SK-N-SH treated with all-trans-retinoic acid at 6 μM for 48 hours (cell line): ENCODE results near the gene UROC1.

Experiments used
- ATAC-seq: fragments of 200-7000 bp; cut with Tn5 transposase; 3 replicates; pipeline ENCODE4 v1.9.1; 2020; ENCODE audit warnings: mild to moderate bottlenecking, moderate library complexity
- BACH2 ChIP-seq: fragments of 250-450 bp; sonication (Bioruptor Pico); IDR thresholded peaks from 2 replicates; pipeline ENCODE4 v1.9.0; 2021; ENCODE audit warnings: mild to moderate bottlenecking, borderline replicate concordance
- CSDC2 ChIP-seq: fragments of 250-450 bp; sonication (Bioruptor Pico); IDR thresholded peaks from 2 replicates; pipeline ENCODE4 v1.5.0; 2020; ENCODE audit warnings: mild to moderate bottlenecking, moderate library complexity
- CSRNP3 ChIP-seq: fragments of 250-450 bp; sonication (Bioruptor Pico); IDR thresholded peaks from 2 replicates; pipeline ENCODE4 v1.5.1; 2021; ENCODE audit warnings: mild to moderate bottlenecking, moderate library complexity
- ESRRG ChIP-seq: fragments of 250-450 bp; sonication (Bioruptor Pico); IDR thresholded peaks from 2 replicates; pipeline ENCODE4 v1.6.1; 2021; ENCODE audit warnings: mild to moderate bottlenecking
- GLIS3 ChIP-seq: fragments of 250-450 bp; sonication (Bioruptor Pico); IDR thresholded peaks from 2 replicates; pipeline ENCODE4 v1.5.0; 2020; ENCODE audit warnings: mild to moderate bottlenecking, moderate library complexity
- ISL1 ChIP-seq: fragments of 250-450 bp; sonication (Bioruptor Pico); IDR thresholded peaks from 2 replicates; pipeline ENCODE4 v2.1.2; 2022; ENCODE audit warnings: mild to moderate bottlenecking, moderate library complexity
- OSR1 ChIP-seq: fragments of 250-450 bp; sonication (Bioruptor Pico); IDR thresholded peaks from 2 replicates; pipeline ENCODE4 v1.8.0; 2022; ENCODE audit warnings: moderate library complexity, mild to moderate bottlenecking, inconsistent platforms
- PATZ1 ChIP-seq: fragments of 250-450 bp; sonication (Bioruptor Pico); IDR thresholded peaks from 2 replicates; pipeline ENCODE4 v1.8.0; 2020; ENCODE audit warnings: mild to moderate bottlenecking, moderate library complexity, borderline replicate concordance
- PPARA ChIP-seq: fragments of 250-450 bp; sonication (Bioruptor Pico); IDR thresholded peaks from 2 replicates; pipeline ENCODE4 v1.5.0; 2020; ENCODE audit warnings: mild to moderate bottlenecking, borderline replicate concordance
- RARB ChIP-seq: fragments of 250-450 bp; sonication (Bioruptor Pico); IDR thresholded peaks from 2 replicates; pipeline ENCODE4 v1.8.0; 2021; ENCODE audit warnings: mild to moderate bottlenecking, moderate library complexity
- SNAI2 ChIP-seq: fragments of 250-450 bp; sonication (Bioruptor Pico); IDR thresholded peaks from 2 replicates; pipeline ENCODE4 v1.5.0; 2020; ENCODE audit warnings: mild to moderate bottlenecking, moderate library complexity
- TOX ChIP-seq: fragments of 250-450 bp; sonication (Bioruptor Pico); IDR thresholded peaks from 2 replicates; pipeline ENCODE4 v1.8.0; 2021; ENCODE audit warnings: mild to moderate bottlenecking, moderate library complexity, borderline replicate concordance
- TSHZ2 ChIP-seq: fragments of 250-450 bp; sonication (Bioruptor Pico); IDR thresholded peaks from 2 replicates; pipeline ENCODE4 v1.5.0; 2020; ENCODE audit warnings: mild to moderate bottlenecking, moderate library complexity
- ZC3H10 ChIP-seq: fragments of 250-450 bp; sonication (Bioruptor Pico); IDR thresholded peaks from 2 replicates; pipeline ENCODE4 v1.5.1; 2021; ENCODE audit warnings: mild to moderate bottlenecking, moderate library complexity
- ZFP3 ChIP-seq: fragments of 250-450 bp; sonication (Bioruptor Pico); IDR thresholded peaks from 2 replicates; pipeline ENCODE4 v1.5.0; 2020; ENCODE audit warnings: mild to moderate bottlenecking, moderate library complexity
- ZFP30 ChIP-seq: fragments of 450-650 bp; formaldehyde crosslinking; IDR thresholded peaks from 2 replicates; pipeline ENCODE4 v1.5.0; 2022; ENCODE audit warnings: mild to moderate bottlenecking, moderate library complexity
- ZNF565 ChIP-seq: fragments of 450-650 bp; formaldehyde crosslinking; conservative IDR thresholded peaks from 2 replicates; pipeline ENCODE4 v1.5.0; 2020; ENCODE audit warnings: low read depth, mild to moderate bottlenecking, moderate library complexity
- ZNF8 ChIP-seq: fragments of 450-650 bp; formaldehyde crosslinking; IDR thresholded peaks from 2 replicates; pipeline ENCODE4 v1.5.0; 2020; ENCODE audit warnings: mild to moderate bottlenecking, moderate library complexity
- TF ChIP-seq, protein P1 (sequence below): fragments of 250-450 bp; sonication (Bioruptor Pico); IDR thresholded peaks from 2 replicates; pipeline ENCODE4 v1.8.0; 2021; ENCODE audit warnings: low read depth, mild to moderate bottlenecking, moderate library complexity, borderline replicate concordance
- TF ChIP-seq, protein P2 (sequence below): fragments of 250-450 bp; sonication (Bioruptor Pico); IDR thresholded peaks from 2 replicates; pipeline ENCODE4 v1.5.1; 2020; ENCODE audit warnings: low read depth, mild to moderate bottlenecking, moderate library complexity

UROC1 gene

DNA sequence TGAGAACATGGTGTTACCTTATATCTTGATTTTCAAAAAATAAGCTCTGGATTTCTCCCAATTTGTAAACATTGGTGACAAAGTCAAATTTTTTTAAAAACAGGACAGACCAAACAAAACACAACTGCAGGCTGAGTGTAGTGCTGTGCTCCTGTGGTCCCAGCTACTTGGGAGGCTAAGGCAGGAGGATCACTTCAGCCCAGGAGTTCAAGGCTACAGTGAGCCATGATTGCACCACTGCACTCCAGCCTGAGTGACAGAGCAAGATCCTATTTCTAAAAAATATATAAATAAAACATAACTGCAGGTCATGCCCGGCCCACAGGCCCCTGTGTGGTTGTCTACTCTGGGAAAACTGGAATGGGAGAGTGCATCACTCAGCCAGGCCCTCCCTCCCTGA lies 37.9 kb downstream of the UROC1 start (continued):
- no peak for TF ChIP-seq CSRNP3 (CRISPR knock-in tag)
- TF ChIP-seq GLIS3 (CRISPR knock-in tag): no peak
- TF ChIP-seq ZNF8 (CRISPR knock-in tag): no peak

GRCh38 chr3:126478581-126479310 lies 38.8 kb downstream of the UROC1 start:
- ATAC-seq: no peak
- TF ChIP-seq ISL1 (CRISPR knock-in tag) (no peak), CSDC2 (CRISPR knock-in tag) (no peak), GLIS3 (CRISPR knock-in tag) (no peak), TSHZ2 (CRISPR knock-in tag) (no peak), RARB (CRISPR knock-in tag) (no peak), ZC3H10 (no peak), ZNF8 (CRISPR knock-in tag) (no peak), OSR1 (CRISPR knock-in tag) (no peak), PATZ1 (CRISPR knock-in tag) (no peak), TOX (CRISPR knock-in tag) (no peak), CSRNP3 (CRISPR knock-in tag) (no peak), SNAI2 (no peak), ZFP30 (CRISPR knock-in tag) (no peak), ESRRG (CRISPR knock-in tag) (no peak), BACH2 (CRISPR knock-in tag) (no peak), ZFP3 (CRISPR knock-in tag) (no peak)
- TF ChIP-seq, protein P1, sequence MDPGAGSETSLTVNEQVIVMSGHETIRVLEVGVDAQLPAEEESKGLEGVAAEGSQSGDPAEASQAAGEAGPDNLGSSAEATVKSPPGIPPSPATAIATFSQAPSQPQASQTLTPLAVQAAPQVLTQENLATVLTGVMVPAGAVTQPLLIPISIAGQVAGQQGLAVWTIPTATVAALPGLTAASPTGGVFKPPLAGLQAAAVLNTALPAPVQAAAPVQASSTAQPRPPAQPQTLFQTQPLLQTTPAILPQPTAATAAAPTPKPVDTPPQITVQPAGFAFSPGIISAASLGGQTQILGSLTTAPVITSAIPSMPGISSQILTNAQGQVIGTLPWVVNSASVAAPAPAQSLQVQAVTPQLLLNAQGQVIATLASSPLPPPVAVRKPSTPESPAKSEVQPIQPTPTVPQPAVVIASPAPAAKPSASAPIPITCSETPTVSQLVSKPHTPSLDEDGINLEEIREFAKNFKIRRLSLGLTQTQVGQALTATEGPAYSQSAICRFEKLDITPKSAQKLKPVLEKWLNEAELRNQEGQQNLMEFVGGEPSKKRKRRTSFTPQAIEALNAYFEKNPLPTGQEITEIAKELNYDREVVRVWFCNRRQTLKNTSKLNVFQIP (CRISPR knock-in tag): no peak
- TF ChIP-seq, protein P2, sequence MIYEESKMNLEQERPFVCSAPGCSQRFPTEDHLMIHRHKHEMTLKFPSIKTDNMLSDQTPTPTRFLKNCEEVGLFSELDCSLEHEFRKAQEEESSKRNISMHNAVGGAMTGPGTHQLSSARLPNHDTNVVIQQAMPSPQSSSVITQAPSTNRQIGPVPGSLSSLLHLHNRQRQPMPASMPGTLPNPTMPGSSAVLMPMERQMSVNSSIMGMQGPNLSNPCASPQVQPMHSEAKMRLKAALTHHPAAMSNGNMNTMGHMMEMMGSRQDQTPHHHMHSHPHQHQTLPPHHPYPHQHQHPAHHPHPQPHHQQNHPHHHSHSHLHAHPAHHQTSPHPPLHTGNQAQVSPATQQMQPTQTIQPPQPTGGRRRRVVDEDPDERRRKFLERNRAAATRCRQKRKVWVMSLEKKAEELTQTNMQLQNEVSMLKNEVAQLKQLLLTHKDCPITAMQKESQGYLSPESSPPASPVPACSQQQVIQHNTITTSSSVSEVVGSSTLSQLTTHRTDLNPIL (CRISPR knock-in tag): no peak
- TF ChIP-seq, all 23 proteins: peak for 0

DNA sequence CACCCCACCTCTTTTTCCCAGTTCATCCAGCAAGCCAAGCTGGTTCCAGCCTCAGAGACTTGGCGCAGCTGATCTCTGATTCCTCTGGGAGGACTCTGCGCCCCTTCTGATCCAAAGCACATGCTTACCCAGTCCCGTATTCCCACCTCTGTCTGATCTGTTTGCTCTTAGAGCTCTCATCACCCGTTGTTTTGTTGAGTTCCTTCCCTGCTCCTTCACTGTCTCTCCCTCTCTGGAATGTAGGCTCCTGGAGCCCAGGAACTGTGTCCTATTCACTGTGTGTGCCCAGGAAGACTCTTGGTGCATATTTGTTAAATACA lies 40.6 kb downstream of the UROC1 start:
- no peak for ATAC-seq
- TF ChIP-seq ZFP3 (CRISPR knock-in tag) (no peak), PPARA (no peak), ZNF8 (CRISPR knock-in tag) (no peak), ZNF565 (CRISPR knock-in tag) (no peak), TOX (CRISPR knock-in tag) (no peak), CSRNP3 (CRISPR knock-in tag) (no peak)
